ENCODE data around the gene CAPN8.

Gene CAPN8

DNA sequence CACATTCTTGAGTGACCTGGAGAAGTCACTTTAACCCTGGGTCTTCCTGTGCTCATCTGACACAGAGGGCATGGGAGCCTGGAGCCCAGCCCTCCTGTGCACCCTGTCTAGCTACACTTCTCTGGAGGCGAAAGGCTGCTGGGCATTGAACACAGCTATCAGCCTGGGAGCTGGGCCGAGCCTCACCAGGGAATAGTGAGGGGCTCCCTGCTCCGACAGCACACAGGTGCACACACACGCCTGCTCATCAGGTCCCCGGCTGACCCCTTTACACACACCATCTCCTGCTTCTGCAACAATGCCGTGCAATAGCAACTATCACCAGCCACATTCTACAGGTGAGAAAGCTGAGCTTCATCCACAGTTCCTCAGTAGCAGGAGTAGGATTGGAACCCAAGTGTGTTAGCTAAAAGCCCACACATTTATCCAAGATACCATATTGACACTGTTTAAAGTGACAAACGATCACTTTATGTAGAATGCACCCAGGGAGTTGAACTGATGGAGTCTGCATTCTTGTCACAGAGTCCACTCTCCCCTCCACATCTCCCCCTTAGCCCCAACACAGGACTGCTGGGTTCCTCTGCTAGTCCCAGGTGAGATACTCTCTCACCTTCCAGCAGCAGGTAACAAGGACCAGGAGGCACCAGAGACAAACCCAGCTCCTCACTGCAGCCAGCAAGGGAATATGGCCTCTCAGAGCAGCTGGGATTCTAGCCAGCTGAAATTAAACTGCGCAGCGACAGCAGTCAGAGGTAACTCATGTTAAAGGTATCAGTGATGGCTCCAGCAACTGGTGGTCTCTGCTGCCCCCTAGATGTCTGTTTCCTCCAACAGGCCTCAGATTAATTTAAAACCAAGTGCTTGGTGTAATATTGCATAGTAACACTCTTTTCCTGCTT, 18.3 kb upstream of the CAPN8 start:
- no peak for TF ChIP-seq GATA2 (IDR thresholded peaks at IDR 0.05; ENCODE audit: low read depth, low read length)
- TF ChIP-seq GATA3 (IDR thresholded peaks at IDR 0.05; ENCODE audit: low read depth, low read length), result no peak

DNA sequence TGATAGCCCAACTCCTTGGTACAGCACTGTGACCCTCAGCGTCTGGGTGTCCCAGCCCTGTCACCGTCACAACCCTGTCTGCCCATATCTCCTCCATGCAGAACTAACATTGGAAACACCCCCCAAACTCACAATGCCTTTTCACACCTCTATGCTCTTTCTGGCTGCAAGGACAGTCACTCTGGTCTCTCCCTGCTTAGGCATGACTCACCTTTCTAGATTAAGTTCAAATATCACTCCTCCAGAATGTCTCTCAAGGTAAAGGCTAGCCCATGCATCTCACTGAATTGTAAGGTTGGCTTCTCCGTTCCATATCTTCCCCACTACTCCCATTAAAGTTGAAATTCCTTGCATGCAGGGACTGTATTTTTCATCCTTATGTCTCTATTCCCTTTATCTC, 17.0 kb upstream of the CAPN8 start:
- TF ChIP-seq GATA3 (IDR thresholded peaks at IDR 0.05; ENCODE audit: low read depth, low read length) (no peak), GATA2 (IDR thresholded peaks at IDR 0.05; ENCODE audit: low read depth, low read length) (no peak)

DNA sequence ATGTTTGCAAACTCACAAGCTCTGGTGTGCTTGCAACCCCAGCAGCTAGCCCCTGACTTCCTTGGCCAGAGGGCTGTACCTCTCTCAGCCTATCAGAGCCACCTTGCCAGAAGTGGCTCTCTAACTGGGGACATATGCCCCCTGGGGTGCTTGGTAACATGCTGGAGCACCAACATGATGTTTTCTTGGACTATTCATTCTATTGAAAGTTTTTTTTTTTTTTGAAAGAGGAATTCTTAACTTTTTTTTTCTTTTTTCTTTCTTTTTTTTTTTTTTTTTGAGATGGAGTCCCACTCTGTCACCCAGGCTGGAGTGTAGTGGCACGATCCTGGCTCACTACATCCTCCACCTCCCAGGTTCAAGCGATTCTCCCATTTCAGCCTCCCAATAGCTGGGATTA, 14.7 kb upstream of the CAPN8 start:
- TF ChIP-seq GATA3 (IDR thresholded peaks at IDR 0.05; ENCODE audit: low read depth, low read length), result no peak
- TF ChIP-seq GATA2 (IDR thresholded peaks at IDR 0.05; ENCODE audit: low read depth, low read length), result no peak

DNA sequence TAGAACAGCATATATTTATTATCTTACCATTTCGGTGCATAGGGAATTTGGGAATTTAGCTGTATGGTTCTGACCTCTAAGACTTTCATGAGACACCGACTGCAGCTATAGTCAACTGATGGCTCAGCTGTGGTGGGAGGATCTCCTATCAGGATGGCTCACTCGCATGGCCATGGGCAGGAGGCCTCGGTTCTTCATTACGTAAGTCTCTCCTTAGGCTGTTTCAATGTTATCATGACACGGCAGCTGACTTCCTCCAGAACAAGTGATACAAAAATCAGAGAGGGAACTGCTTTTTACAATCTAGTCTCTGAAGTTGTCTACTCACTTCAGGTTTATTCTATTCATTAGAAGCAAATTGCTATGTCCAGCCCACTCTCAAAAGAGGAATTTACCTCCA, 13.3 kb upstream of the CAPN8 start:
- TF ChIP-seq GATA3 (IDR thresholded peaks at IDR 0.05; ENCODE audit: low read depth, low read length), result no peak
- no peak for TF ChIP-seq GATA2 (IDR thresholded peaks at IDR 0.05; ENCODE audit: low read depth, low read length)

DNA sequence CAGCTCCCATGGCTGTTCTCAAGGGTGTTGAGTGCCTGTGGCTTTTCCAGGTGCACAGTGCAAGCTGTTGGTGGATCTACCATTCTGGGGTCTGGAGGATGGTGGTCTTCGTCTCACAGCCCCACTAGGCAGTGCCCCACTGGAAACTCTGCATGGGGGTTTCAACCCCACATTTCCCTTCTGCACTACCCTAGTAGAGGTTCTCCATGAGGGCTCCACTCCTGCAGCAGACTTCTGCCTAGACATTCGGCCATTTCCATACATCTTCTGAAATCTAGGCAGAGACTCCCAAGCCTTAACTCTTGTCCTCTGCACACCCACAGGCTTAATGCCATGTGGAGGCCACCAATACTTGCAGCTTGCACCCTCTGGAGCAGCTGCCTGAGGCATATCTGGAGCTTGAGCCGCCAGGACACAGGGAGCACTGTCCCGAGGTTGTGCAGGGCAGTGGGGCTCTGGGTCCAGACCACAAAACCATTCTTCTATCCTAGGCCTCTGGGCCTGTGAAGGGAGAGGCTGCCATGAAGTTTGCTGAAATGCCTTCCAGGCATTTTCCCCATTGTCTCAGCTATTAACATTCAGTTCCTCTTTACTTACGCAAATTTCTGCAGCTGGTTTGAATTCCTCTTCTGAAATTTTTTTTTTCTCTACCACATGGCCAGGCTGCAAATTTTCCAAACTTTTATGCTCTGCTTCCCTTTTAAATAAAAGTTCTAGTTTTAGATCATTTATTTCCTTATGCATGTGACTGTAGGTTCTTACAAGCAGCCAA, 8.8 kb upstream of the CAPN8 start:
- TF ChIP-seq GATA3 (IDR thresholded peaks at IDR 0.05; ENCODE audit: low read depth, low read length) (no peak), GATA2 (IDR thresholded peaks at IDR 0.05; ENCODE audit: low read depth, low read length) (no peak)

DNA sequence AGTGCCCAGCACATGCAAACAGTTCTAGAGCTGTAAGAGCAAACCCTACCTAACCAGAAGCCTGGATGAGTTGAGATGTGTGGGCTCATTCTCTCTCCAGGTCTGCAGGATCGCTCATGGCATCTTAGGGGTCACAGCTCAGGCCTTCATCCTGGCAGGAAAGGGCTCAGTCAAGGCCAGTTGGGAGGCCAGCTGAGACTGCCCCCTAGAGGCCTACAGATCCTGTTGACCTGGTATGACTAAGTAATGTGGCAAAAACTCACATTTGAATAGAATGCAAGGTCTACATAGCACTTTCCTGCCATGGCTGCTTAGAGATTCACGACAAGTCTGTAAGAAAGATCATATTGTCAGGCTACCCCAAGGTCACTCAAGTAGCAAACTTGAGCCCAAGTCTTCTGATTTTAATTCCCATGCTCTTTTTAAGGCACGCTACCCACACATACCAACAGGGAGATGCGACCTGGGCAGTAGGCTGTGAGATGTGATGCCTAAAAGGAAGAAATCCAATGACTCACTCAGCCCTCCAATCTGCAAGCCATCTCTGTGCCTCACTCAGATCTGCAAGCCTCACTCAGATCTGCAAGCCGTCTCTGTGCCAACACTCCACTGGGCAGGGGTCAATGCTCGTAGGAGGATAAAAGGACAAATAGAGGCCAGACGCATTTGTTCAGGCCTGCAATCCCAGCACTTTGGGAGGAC, 5.1 kb upstream of the CAPN8 start:
- TF ChIP-seq GATA3 (IDR thresholded peaks at IDR 0.05; ENCODE audit: low read depth, low read length) (no peak), GATA2 (IDR thresholded peaks at IDR 0.05; ENCODE audit: low read depth, low read length) (no peak)

DNA sequence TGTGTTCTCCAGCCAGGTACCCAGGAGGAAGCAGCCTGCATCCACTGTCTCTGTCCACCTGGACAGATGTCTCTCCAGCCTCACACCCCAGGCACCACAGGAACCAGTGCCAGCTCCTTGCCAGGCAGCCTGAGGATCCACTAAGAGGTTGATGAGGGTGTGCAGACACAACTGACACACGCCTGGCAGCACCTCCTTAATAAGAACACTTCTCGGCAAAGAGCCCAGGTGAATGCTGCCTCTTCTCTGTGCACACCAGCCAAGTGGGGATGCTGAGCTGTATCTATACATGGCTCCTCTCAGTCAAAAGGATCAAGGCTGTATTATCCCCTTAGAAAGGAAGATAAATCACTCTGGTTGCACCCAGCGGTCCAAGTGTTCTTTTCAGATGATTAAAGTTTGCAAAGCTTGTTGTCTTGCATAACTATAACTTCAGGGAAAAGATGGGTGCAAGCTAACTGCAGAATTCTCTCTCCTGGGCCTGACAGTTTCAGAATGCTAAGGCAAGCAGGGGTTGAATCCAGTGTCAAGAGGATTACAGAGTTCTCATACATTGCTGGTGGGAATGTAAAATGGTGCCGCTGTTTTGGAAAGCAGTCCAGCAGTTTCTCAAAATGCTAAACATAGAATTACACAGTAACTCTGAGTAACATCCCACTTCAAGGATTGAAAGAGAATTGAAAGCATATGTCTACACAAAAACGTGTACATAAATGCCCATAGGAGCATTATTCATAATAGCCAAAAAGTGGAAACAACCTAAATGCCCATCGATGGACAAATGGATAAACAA, 3.7 kb upstream of the CAPN8 start:
- TF ChIP-seq GATA2 (IDR thresholded peaks at IDR 0.05; ENCODE audit: low read depth, low read length), result no peak
- no peak for TF ChIP-seq GATA3 (IDR thresholded peaks at IDR 0.05; ENCODE audit: low read depth, low read length)

DNA sequence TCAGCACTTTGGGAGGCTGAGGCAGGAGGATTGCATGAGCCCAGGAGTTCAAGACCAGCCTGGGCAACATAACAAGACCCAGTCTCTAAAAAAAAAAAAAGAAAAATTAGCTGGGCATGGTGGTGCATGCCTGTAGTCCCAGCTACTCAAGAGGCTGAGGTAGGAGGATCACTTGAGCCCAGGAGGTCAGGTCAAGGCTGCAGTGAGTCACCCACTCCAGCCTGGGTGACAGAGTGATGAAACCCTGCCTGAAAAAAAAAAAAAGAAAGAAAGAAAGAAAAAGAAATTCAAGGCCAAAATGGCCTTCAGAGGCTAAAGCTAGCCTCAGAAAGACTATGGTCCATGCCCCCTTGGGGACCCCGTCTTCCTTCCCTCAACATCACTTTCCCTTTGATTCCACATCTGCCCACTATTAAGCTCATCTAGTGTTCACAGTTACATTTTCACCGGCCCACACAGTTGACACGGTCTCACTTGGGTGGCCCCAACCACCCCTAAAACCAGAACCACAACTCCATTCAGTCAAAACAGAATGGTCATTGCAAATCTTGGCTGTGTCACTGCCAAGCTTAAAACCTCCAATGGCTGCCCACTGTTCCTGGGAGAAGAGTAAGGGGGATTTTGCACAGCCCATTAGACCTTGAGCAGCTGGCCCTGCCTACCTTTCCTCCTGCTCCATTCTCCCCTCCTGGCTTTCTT, 2.1 kb upstream of the CAPN8 start:
- no peak for TF ChIP-seq GATA2 (IDR thresholded peaks at IDR 0.05; ENCODE audit: low read depth, low read length)
- no peak for TF ChIP-seq GATA3 (IDR thresholded peaks at IDR 0.05; ENCODE audit: low read depth, low read length)

DNA sequence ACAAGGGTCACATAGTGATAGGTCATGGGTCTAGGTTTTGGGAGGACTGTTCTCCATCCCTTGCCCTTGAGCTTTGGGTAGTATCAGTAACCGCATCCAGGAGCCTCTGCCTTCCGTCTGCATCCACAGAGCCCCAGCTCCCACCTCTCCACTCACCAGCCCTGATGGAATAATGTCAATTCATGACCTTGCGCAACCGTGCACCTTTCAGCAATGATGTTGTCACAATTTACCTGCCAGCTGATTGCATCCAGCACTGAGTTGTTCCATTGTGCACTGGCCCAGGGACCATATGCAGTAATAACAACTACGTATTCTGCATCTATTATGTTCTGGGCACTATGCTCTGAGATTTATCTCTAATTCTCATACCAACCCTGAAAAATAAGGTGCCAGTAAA, 1.4 kb downstream of the CAPN8 start:
- TF ChIP-seq GATA2 (IDR thresholded peaks at IDR 0.05; ENCODE audit: low read depth, low read length) (no peak), GATA3 (IDR thresholded peaks at IDR 0.05; ENCODE audit: low read depth, low read length) (no peak)

DNA sequence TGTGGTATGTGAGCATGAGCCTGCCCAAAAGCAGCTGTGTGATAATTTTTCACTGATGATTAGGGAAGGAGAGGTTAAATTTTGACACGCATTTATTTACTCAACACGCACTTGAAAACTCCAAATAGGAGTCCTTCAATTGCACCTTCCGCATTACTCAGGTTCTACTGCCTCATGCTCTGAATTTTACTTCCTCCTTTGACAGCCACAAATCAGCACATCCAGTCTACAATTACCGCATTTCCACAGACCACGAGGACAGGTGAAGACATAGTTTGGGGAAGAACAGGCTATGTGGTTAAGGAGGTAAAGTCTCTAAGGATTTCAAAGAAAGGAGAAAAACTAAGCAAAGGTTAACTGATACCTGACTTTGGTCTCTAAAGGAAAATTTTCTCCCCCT, 2.6 kb downstream of the CAPN8 start:
- TF ChIP-seq GATA3 (IDR thresholded peaks at IDR 0.05; ENCODE audit: low read depth, low read length) (no peak), GATA2 (IDR thresholded peaks at IDR 0.05; ENCODE audit: low read depth, low read length) (no peak)

DNA sequence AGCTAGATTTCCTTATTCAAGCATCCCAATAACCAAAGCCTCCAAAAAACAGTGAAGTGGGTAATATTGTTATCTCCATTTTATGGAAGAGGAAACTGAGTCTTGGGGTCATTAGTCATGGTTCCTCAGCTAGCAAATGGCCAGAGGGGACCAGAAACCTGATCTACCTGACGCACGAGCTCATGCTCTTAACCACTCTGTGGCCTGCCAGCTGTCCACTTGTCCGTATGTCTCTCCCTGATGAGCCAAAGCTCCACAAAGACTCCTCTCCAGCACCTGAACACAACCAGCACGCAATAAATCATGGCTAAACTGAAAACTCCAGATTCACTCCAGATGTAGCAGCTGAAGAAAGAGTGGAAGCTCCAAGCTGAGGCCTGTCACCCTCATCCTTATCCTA, 5.8 kb downstream of the CAPN8 start:
- TF ChIP-seq GATA2 (IDR thresholded peaks at IDR 0.05; ENCODE audit: low read depth, low read length) (no peak), GATA3 (IDR thresholded peaks at IDR 0.05; ENCODE audit: low read depth, low read length) (no peak)

DNA sequence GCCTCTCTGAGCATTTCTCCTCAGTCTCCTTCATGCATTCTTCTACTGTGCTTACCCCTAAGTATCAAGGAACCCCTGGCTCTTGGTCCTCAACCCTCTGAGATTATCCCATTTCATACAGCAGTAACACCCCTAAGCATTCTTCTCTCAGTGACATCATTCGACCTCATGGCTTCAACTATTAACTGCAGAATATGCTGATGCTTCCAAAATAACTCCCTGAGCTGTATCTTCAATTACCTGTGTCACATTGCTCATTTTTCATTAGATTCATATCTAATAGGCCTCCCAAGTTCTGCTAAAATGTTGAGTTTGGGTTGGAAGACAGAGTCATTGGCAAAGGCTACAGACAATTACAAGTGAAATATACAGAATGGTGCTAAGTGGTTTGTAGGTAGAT, 7.5 kb downstream of the CAPN8 start:
- TF ChIP-seq GATA2 (IDR thresholded peaks at IDR 0.05; ENCODE audit: low read depth, low read length) (no peak), GATA3 (IDR thresholded peaks at IDR 0.05; ENCODE audit: low read depth, low read length) (no peak)

DNA sequence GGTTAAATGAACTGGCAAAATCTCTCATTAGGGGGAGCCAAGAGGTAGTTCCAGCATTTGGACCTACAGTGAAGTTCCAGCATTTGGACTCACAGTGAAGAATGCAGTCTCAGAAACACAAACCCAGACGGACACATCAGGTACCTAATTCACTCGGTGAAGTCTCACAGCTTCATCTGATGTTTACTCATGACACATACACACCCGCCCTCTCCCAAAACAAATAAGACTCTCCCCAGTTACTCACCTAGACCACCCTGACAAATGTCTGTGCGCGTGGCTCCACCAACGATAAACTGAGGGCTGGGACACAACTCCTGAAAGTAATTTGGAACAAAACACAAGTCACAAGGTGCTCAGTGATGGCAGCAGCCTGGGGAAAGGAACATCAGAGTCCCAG, 11.4 kb downstream of the CAPN8 start:
- TF ChIP-seq GATA2 (IDR thresholded peaks at IDR 0.05; ENCODE audit: low read depth, low read length), result no peak
- TF ChIP-seq GATA3 (IDR thresholded peaks at IDR 0.05; ENCODE audit: low read depth, low read length), result no peak
